Measurements from ENCODE around the gene DIS3.

DNA sequence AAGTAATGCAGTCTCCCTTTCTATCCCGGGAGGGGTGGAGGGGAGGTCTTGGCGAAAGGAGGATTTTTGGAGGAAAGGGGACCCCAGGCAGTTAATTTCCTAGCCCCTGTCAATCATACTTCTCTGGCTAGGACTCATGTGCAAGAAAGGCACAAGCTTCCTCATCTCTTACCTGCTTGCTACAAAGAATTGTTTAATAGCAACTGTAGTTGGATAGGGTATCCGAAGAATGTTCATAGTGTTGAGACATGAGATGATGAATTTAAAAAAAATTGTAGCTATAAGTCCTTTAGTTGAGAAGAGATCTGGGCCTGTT is 53.5 kb downstream of the DIS3 start:
- no peak for TF ChIP-seq GATA2 (IDR thresholded peaks at IDR 0.05; ENCODE audit: low read depth, low read length)
- no peak for TF ChIP-seq GATA3 (IDR thresholded peaks at IDR 0.05; ENCODE audit: low read depth, low read length)

All from SH-SY5Y (cell line).